HEK293 (cell line): ENCODE results near the gene MPHOSPH9.
A peak's percentile ranks its signal among the peaks of the same experiment; 100 is the strongest.

ENCODE experiments used
- BCL11A ChIP-seq: fragments of 450-650 bp; formaldehyde crosslinking; IDR thresholded peaks from 2 replicates; pipeline ENCODE4 v1.5.1; 2016; ENCODE audit warnings: low read depth, missing biosample characterization, missing genetic modification characterization
- BCL11B ChIP-seq: fragments of 450-650 bp; formaldehyde crosslinking; IDR thresholded peaks from 2 replicates; pipeline ENCODE4 v1.5.1; 2016; ENCODE audit warnings: low read depth, missing biosample characterization, missing genetic modification characterization
- GLIS2 ChIP-seq: fragments of 450-650 bp; formaldehyde crosslinking; IDR thresholded peaks from 2 replicates; pipeline ENCODE4 v1.5.1; 2016; ENCODE audit warnings: missing biosample characterization, missing genetic modification characterization
- HOXD13 ChIP-seq: sonication (generic); formaldehyde crosslinking; IDR thresholded peaks from 2 replicates; pipeline ENCODE4 v1.8.0; 2022; ENCODE audit warnings: missing genetic modification reagents, borderline replicate concordance
- KLF9 ChIP-seq: fragments of 450-650 bp; formaldehyde crosslinking; IDR thresholded peaks from 2 replicates; pipeline ENCODE4 v1.5.1; 2016; ENCODE audit warnings: missing biosample characterization, missing genetic modification characterization, low read depth
- MYNN ChIP-seq: fragments of 450-650 bp; formaldehyde crosslinking; IDR thresholded peaks from 2 replicates; pipeline ENCODE4 v1.5.1; 2016; ENCODE audit warnings: missing biosample characterization, missing genetic modification characterization, borderline replicate concordance
- SETDB1 ChIP-seq: IDR thresholded peaks from one replicate; pipeline ENCODE4 v1.6.1; 2017; ENCODE audit warnings: mild to moderate bottlenecking, low read length, moderate library complexity, mixed read lengths; ENCODE audit not compliant: insufficient read length
- TCF7L2 ChIP-seq: IDR thresholded peaks from 2 replicates; pipeline ENCODE4 v1.6.1; 2011; ENCODE audit warnings: low read depth, mild to moderate bottlenecking, inconsistent platforms, low read length, moderate library complexity, borderline replicate concordance
- YY1 ChIP-seq: fragments of 450-650 bp; formaldehyde crosslinking; IDR thresholded peaks from 2 replicates; pipeline ENCODE4 v1.5.1; 2018; ENCODE audit warnings: missing biosample characterization, missing genetic modification characterization
- YY2 ChIP-seq: fragments of 450-650 bp; formaldehyde crosslinking; IDR thresholded peaks from 2 replicates; pipeline ENCODE4 v1.5.1; 2016; ENCODE audit warnings: missing biosample characterization, missing genetic modification characterization
- ZFP37 ChIP-seq: fragments of 450-650 bp; formaldehyde crosslinking; IDR thresholded peaks from 2 replicates; pipeline ENCODE4 v1.5.1; 2016; ENCODE audit warnings: missing biosample characterization, missing genetic modification characterization
- ZFP69B ChIP-seq: fragments of 450-650 bp; formaldehyde crosslinking; IDR thresholded peaks from 2 replicates; pipeline ENCODE4 v1.5.1; 2016; ENCODE audit warnings: missing biosample characterization, missing genetic modification characterization
- ZNF132 ChIP-seq: fragments of 450-650 bp; formaldehyde crosslinking; IDR thresholded peaks from 2 replicates; pipeline ENCODE4 v1.5.1; 2017; ENCODE audit warnings: missing biosample characterization, missing genetic modification characterization, borderline replicate concordance
- ZNF169 ChIP-seq: fragments of 450-650 bp; formaldehyde crosslinking; IDR thresholded peaks from 2 replicates; pipeline ENCODE4 v1.5.1; 2016; ENCODE audit warnings: missing biosample characterization, missing genetic modification characterization
- ZNF174 ChIP-seq: fragments of 450-650 bp; formaldehyde crosslinking; IDR thresholded peaks from 2 replicates; pipeline ENCODE4 v1.5.0; 2017; ENCODE audit warnings: missing biosample characterization, mild to moderate bottlenecking, missing genetic modification characterization
- ZNF221 ChIP-seq: fragments of 450-650 bp; formaldehyde crosslinking; IDR thresholded peaks from 2 replicates; pipeline ENCODE4 v1.5.1; 2017; ENCODE audit warnings: missing biosample characterization, missing genetic modification characterization, borderline replicate concordance
- ZNF23 ChIP-seq: fragments of 450-650 bp; formaldehyde crosslinking; IDR thresholded peaks from 2 replicates; pipeline ENCODE4 v1.5.1; 2016; ENCODE audit warnings: missing biosample characterization, missing genetic modification characterization, borderline replicate concordance
- ZNF404 ChIP-seq: fragments of 450-650 bp; formaldehyde crosslinking; IDR thresholded peaks from 2 replicates; pipeline ENCODE4 v1.5.1; 2017; ENCODE audit warnings: missing biosample characterization, missing genetic modification characterization
- ZNF416 ChIP-seq: fragments of 450-650 bp; formaldehyde crosslinking; IDR thresholded peaks from 2 replicates; pipeline ENCODE4 v1.5.1; 2016; ENCODE audit warnings: missing biosample characterization, missing genetic modification characterization
- ZNF510 ChIP-seq: fragments of 450-650 bp; formaldehyde crosslinking; IDR thresholded peaks from 2 replicates; pipeline ENCODE4 v1.5.1; 2018; ENCODE audit warnings: mild to moderate bottlenecking, missing genetic modification characterization, missing biosample characterization; ENCODE audit not compliant: insufficient replicate concordance
- ZNF514 ChIP-seq: fragments of 450-650 bp; formaldehyde crosslinking; IDR thresholded peaks from 2 replicates; pipeline ENCODE4 v1.5.1; 2016; ENCODE audit warnings: missing biosample characterization, missing genetic modification characterization
- ZNF521 ChIP-seq: fragments of 450-650 bp; formaldehyde crosslinking; IDR thresholded peaks from 2 replicates; pipeline ENCODE4 v1.5.1; 2017; ENCODE audit warnings: missing biosample characterization, mild to moderate bottlenecking, missing genetic modification characterization
- ZNF561 ChIP-seq: fragments of 450-650 bp; IDR thresholded peaks from 2 replicates; pipeline ENCODE4 v1.5.1; 2018; ENCODE audit warnings: missing biosample characterization, missing genetic modification characterization, borderline replicate concordance
- ZNF624 ChIP-seq: fragments of 450-650 bp; formaldehyde crosslinking; IDR thresholded peaks from 2 replicates; pipeline ENCODE4 v1.5.1; 2017; ENCODE audit warnings: missing biosample characterization, missing genetic modification characterization
- ZNF660 ChIP-seq: fragments of 450-650 bp; IDR thresholded peaks from 2 replicates; pipeline ENCODE4 v1.5.1; 2018; ENCODE audit warnings: missing biosample characterization, mild to moderate bottlenecking, missing genetic modification characterization
- ZNF670 ChIP-seq: fragments of 450-650 bp; formaldehyde crosslinking; IDR thresholded peaks from 2 replicates; pipeline ENCODE4 v1.5.1; 2016; ENCODE audit warnings: missing biosample characterization, missing genetic modification characterization, low read depth
- TF ChIP-seq, protein P1 (sequence below): fragments of 450-650 bp; formaldehyde crosslinking; IDR thresholded peaks from 2 replicates; pipeline ENCODE4 v1.5.1; 2016; ENCODE audit warnings: missing biosample characterization, missing genetic modification characterization
- TF ChIP-seq, protein P2 (sequence below): fragments of 450-650 bp; formaldehyde crosslinking; IDR thresholded peaks from 2 replicates; pipeline ENCODE4 v1.5.1; 2016; ENCODE audit warnings: missing biosample characterization, missing genetic modification characterization
- TF ChIP-seq, protein P3 (sequence below): fragments of 450-650 bp; IDR thresholded peaks from 2 replicates; pipeline ENCODE4 v1.5.1; 2018; ENCODE audit warnings: missing biosample characterization, mild to moderate bottlenecking, missing genetic modification characterization
- TF ChIP-seq, protein P4 (sequence below): fragments of 450-650 bp; formaldehyde crosslinking; IDR thresholded peaks from 2 replicates; pipeline ENCODE4 v1.5.1; 2016; ENCODE audit warnings: missing biosample characterization, missing genetic modification characterization
- TF ChIP-seq, protein P5 (sequence below): fragments of 450-650 bp; formaldehyde crosslinking; IDR thresholded peaks from 2 replicates; pipeline ENCODE4 v1.5.1; 2017; ENCODE audit warnings: missing biosample characterization, missing genetic modification characterization

The MPHOSPH9 gene

DNA sequence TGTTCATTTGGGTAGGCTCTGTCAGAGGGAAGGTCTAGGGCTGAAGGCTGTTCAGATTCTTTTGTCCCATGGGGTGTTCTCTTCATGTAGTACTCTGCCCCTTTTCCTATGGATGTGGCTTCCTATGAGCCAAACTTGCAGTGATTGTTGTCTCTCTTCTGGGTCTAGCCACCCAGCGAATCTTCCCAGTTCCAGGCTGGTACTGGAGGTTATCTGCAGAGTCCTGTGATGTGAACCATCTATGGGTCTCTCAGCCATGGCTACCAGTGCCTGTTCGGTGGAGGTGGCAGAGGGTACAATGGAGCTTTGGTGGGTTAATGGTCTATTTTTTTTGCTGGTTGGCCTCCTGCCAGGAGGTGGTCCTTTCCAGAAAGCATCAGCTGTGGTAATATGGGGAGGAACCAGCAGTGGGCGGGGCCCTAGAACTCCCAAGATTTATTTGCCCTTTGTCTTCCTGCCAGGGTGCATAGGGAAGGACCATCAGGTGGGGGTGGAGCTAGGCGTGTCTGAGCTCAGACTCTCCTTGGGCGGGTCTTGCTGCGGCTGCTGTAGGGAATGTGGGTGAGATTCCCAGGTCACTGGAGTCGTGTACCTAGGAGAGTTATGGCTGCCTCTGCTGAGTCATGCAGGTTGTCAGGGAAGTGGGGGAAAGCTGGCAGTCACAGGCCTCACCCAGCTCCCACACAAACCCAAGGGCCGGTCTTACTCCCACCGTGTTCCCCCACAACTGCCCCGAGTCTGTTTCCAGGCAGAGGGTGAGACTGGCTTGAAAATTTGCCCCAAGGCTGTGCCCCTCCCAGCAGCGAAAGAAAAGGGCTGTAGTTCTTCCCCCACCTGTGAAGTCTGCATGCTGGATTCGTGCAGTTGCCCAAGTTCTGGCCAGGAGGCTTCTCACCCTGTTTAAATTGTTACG, 17.8 kb upstream of the MPHOSPH9 start (continued):
- TF ChIP-seq, protein P1, sequence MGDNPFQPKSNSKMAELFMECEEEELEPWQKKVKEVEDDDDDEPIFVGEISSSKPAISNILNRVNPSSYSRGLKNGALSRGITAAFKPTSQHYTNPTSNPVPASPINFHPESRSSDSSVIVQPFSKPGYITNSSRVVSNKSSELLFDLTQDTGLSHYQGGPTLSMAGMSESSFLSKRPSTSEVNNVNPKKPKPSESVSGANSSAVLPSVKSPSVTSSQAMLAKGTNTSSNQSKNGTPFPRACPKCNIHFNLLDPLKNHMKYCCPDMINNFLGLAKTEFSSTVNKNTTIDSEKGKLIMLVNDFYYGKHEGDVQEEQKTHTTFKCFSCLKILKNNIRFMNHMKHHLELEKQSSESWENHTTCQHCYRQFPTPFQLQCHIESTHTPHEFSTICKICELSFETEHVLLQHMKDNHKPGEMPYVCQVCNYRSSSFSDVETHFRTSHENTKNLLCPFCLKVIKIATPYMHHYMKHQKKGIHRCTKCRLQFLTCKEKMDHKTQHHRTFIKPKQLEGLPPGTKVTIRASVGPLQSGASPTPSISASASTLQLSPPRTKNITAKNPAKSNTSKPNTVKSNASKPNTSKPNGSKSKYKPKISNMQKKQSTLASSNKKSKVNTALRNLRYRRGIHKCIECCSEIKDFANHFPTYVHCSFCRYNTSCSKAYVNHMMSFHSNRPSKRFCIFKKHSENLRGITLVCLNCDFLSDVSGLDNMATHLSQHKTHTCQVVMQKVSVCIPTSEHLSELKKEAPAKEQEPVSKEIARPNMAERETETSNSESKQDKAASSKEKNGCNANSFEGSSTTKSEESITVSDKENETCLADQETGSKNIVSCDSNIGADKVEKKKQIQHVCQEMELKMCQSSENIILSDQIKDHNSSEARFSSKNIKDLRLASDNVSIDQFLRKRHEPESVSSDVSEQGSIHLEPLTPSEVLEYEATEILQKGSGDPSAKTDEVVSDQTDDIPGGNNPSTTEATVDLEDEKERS (tag by site-specific recombination), result no peak
- TF ChIP-seq HOXD13 (CRISPR knock-in tag), result no peak
- no peak for TF ChIP-seq BCL11A (tag by site-specific recombination)
- no peak for TF ChIP-seq BCL11B (tag by site-specific recombination)
- TF ChIP-seq SETDB1, result no peak
- no peak for TF ChIP-seq ZNF169 (tag by site-specific recombination)
- no peak for TF ChIP-seq ZNF670 (tag by site-specific recombination)
- no peak for TF ChIP-seq ZNF514 (tag by site-specific recombination)
- no peak for TF ChIP-seq ZNF132 (tag by site-specific recombination)
- TF ChIP-seq ZNF660 (tag by site-specific recombination), result no peak
- TF ChIP-seq ZNF510 (tag by site-specific recombination), result no peak
- TF ChIP-seq, protein P2, sequence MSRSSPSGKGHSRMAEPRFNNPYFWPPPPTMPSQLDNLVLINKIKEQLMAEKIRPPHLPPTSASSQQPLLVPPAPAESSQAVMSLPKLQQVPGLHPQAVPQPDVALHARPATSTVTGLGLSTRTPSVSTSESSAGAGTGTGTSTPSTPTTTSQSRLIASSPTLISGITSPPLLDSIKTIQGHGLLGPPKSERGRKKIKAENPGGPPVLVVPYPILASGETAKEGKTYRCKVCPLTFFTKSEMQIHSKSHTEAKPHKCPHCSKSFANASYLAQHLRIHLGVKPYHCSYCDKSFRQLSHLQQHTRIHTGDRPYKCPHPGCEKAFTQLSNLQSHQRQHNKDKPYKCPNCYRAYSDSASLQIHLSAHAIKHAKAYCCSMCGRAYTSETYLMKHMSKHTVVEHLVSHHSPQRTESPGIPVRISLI (tag by site-specific recombination), result no peak
- no peak for TF ChIP-seq ZFP37 (tag by site-specific recombination)
- TF ChIP-seq YY2, result no peak
- TF ChIP-seq ZNF521 (tag by site-specific recombination), result no peak
- no peak for TF ChIP-seq ZNF624
- peak; percentile 41; the same call in 1 of the 2 replicates for TF ChIP-seq GLIS2 (tag by site-specific recombination)
- TF ChIP-seq ZNF561 (tag by site-specific recombination), result peak; percentile 70; the same call in 1 of the 2 replicates
- no peak for TF ChIP-seq TCF7L2
- TF ChIP-seq YY1 (tag by site-specific recombination), result no peak
- no peak for TF ChIP-seq ZNF416 (tag by site-specific recombination)
- TF ChIP-seq ZNF23 (tag by site-specific recombination), result no peak
- no peak for TF ChIP-seq ZNF174
- no peak for TF ChIP-seq ZNF404 (tag by site-specific recombination)
- TF ChIP-seq, protein P3, sequence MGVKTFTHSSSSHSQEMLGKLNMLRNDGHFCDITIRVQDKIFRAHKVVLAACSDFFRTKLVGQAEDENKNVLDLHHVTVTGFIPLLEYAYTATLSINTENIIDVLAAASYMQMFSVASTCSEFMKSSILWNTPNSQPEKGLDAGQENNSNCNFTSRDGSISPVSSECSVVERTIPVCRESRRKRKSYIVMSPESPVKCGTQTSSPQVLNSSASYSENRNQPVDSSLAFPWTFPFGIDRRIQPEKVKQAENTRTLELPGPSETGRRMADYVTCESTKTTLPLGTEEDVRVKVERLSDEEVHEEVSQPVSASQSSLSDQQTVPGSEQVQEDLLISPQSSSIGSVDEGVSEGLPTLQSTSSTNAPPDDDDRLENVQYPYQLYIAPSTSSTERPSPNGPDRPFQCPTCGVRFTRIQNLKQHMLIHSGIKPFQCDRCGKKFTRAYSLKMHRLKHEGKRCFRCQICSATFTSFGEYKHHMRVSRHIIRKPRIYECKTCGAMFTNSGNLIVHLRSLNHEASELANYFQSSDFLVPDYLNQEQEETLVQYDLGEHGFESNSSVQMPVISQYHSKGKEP (tag by site-specific recombination), result no peak
- TF ChIP-seq KLF9, result peak; percentile 67
- TF ChIP-seq ZNF221, result no peak
- TF ChIP-seq, protein P4, sequence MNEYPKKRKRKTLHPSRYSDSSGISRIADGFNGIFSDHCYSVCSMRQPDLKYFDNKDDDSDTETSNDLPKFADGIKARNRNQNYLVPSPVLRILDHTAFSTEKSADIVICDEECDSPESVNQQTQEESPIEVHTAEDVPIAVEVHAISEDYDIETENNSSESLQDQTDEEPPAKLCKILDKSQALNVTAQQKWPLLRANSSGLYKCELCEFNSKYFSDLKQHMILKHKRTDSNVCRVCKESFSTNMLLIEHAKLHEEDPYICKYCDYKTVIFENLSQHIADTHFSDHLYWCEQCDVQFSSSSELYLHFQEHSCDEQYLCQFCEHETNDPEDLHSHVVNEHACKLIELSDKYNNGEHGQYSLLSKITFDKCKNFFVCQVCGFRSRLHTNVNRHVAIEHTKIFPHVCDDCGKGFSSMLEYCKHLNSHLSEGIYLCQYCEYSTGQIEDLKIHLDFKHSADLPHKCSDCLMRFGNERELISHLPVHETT (tag by site-specific recombination), result no peak
- no peak for TF ChIP-seq ZFP69B
- TF ChIP-seq, protein P5, sequence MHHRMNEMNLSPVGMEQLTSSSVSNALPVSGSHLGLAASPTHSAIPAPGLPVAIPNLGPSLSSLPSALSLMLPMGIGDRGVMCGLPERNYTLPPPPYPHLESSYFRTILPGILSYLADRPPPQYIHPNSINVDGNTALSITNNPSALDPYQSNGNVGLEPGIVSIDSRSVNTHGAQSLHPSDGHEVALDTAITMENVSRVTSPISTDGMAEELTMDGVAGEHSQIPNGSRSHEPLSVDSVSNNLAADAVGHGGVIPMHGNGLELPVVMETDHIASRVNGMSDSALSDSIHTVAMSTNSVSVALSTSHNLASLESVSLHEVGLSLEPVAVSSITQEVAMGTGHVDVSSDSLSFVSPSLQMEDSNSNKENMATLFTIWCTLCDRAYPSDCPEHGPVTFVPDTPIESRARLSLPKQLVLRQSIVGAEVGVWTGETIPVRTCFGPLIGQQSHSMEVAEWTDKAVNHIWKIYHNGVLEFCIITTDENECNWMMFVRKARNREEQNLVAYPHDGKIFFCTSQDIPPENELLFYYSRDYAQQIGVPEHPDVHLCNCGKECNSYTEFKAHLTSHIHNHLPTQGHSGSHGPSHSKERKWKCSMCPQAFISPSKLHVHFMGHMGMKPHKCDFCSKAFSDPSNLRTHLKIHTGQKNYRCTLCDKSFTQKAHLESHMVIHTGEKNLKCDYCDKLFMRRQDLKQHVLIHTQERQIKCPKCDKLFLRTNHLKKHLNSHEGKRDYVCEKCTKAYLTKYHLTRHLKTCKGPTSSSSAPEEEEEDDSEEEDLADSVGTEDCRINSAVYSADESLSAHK (tag by site-specific recombination), result no peak
- no peak for TF ChIP-seq MYNN (tag by site-specific recombination)
